Measurements from ENCODE around the gene MANEA. TPM values are rescaled to one million over a fixed set of nuclear protein-coding genes. Genes with fewer than 3 reads are reported as not detected.

MANEA gene
- total RNA-seq, 6 experiments from 2014 or later: 8.0 to 14.3 (median 13.2) TPM

GRCh38 chr6:95545226-95545625 lies 32.1 kb upstream of the MANEA start:
- no peaks in the 10 kb centered on the region for H3K36me3 Mint-ChIP-seq (ENCODE audit: low read depth)
- TF ChIP-seq CTCF (IDR thresholded peaks at IDR 0.05): no peak
- no peak overlapping the region for H3K27ac Mint-ChIP-seq
- peaks cover 4% of the 10 kb centered on the region for H3K9me3 Mint-ChIP-seq
- H3K4me1 Mint-ChIP-seq (ENCODE audit: low read depth): no peaks in the 10 kb centered on the region
- DNase-seq: no peak
- H3K27me3 Mint-ChIP-seq (ENCODE audit: insufficient read depth): peaks cover 4% of the 10 kb centered on the region; the same call in 1 of the 2 replicates
- H3K4me3 Mint-ChIP-seq: no peak overlapping the region

- H3K4me3 Mint-ChIP-seq: no peak overlapping the region
- DNase-seq: no peak
- no peaks in the 10 kb centered on the region for H3K4me1 Mint-ChIP-seq (ENCODE audit: low read depth)
- H3K27ac Mint-ChIP-seq: no peak overlapping the region
- TF ChIP-seq CTCF (IDR thresholded peaks at IDR 0.05): no peak
- no peaks in the 10 kb centered on the region for H3K36me3 Mint-ChIP-seq (ENCODE audit: low read depth)
- H3K9me3 Mint-ChIP-seq: peaks cover 4% of the 10 kb centered on the region
- H3K27me3 Mint-ChIP-seq (ENCODE audit: insufficient read depth): peaks cover 4% of the 10 kb centered on the region; the same call in 1 of the 2 replicates
These were observed 31.6 kb upstream of the MANEA start for GRCh38 chr6:95545686-95546085.

GRCh38 chr6:95546148-95546547 lies 31.2 kb upstream of the MANEA start:
- Mint-ChIP-seq H3K4me3 (no peak overlapping the region), H3K9me3 (peaks cover 4% of the 10 kb centered on the region), H3K36me3 (ENCODE audit: low read depth) (no peaks in the 10 kb centered on the region), H3K4me1 (ENCODE audit: low read depth) (no peaks in the 10 kb centered on the region), H3K27ac (no peak overlapping the region), H3K27me3 (ENCODE audit: insufficient read depth) (peaks cover 6% of the 10 kb centered on the region)
- no peak for TF ChIP-seq CTCF (IDR thresholded peaks at IDR 0.05)
- DNase-seq: no peak

- peaks cover 4% of the 10 kb centered on the region for H3K9me3 Mint-ChIP-seq
- H3K27ac Mint-ChIP-seq: no peak overlapping the region
- no peak for DNase-seq
- TF ChIP-seq CTCF (IDR thresholded peaks at IDR 0.05): no peak
- H3K4me1 Mint-ChIP-seq (ENCODE audit: low read depth): no peaks in the 10 kb centered on the region
- peaks cover 6% of the 10 kb centered on the region for H3K27me3 Mint-ChIP-seq (ENCODE audit: insufficient read depth)
- no peak overlapping the region for H3K4me3 Mint-ChIP-seq
- H3K36me3 Mint-ChIP-seq (ENCODE audit: low read depth): no peaks in the 10 kb centered on the region
These were observed 30.3 kb upstream of the MANEA start for GRCh38 chr6:95547043-95547442.

GRCh38 chr6:95548188-95548786 lies 29.0 kb upstream of the MANEA start:
- H3K27me3 Mint-ChIP-seq (ENCODE audit: insufficient read depth): peaks cover 6% of the 10 kb centered on the region
- H3K27ac Mint-ChIP-seq: no peak overlapping the region
- H3K4me1 Mint-ChIP-seq (ENCODE audit: low read depth): no peaks in the 10 kb centered on the region
- no peak for TF ChIP-seq CTCF (IDR thresholded peaks at IDR 0.05)
- DNase-seq: no peak
- peaks cover 8% of the 10 kb centered on the region for H3K9me3 Mint-ChIP-seq
- no peak overlapping the region for H3K4me3 Mint-ChIP-seq
- no peaks in the 10 kb centered on the region for H3K36me3 Mint-ChIP-seq (ENCODE audit: low read depth)
